ENCODE measurements around the gene SUPT5H. TPM values are rescaled to one million over a fixed set of nuclear protein-coding genes. Genes with fewer than 3 reads are reported as not detected.

The SUPT5H gene
- total and polyA plus RNA-seq, 2 of the 4 experiments (the other 2 are of a cell fraction) = 75.3 to 116 TPM

DNA sequence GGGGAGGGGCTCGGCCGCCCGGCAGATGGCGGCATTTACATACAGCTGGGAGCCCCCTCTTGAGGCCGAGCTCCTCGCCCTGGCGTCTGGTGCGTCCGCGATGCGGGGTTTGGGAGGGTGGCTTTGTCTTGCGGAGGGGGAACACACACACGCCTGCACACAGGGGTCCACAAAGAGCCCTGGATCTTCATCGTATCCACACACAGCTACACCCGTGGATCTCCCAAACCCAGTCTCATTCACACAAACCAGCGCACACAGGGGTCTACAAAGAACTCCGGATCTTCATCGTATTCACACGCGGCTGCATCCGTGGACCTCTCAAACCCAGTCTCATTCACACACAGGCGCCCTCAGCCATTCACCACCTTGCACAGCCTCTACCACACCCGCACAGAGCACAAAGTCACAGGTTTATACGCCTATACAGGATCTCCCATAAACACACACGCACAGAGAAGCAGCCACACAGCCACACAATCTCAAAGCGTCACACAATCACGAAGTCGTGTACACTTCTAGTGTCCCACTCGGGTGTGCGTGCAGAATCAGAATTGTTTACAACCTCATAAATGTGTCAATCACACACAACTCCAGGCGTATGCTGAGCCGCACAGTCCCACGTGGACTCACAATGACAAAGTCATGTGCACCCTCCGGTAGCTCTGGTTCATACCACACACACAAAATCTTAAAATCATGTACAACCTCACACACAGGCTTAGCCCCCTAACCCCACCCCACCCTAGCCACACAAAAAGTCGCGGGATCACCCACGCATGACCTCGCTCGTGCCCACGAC is 52.8 kb downstream of the SUPT5H start:
- 2% methylated on average over 23 of the region's 40 CpGs; no CpG with 5 or more reads in 1 of the 2 experiments for WGBS, 2 experiments (ENCODE audit: extremely low coverage in 2 of 2, insufficient read length in 1 of 2)
- dilution Hi-C loops (cut with HindIII; ENCODE audit: low sequenced_read_pairs, unreplicated experiment) = no loop called here

More for the DNA sequence above, 52.8 kb downstream of the SUPT5H start:
- H3K27me3 ChIP-seq (ENCODE audit: control insufficient read depth, insufficient read depth, low read length) = peaks cover 36% of the 10 kb centered on the region
- H3K9me1 ChIP-seq (ENCODE audit: insufficient read depth, low read length) = no peaks in the 10 kb centered on the region; the same call in 1 of the 2 replicates
- peak overlapping the region; percentile 24; the same call in 1 of the 2 replicates for H3K4me3 ChIP-seq (ENCODE audit: insufficient read depth, low read depth, low read length)
- H2BK15ac ChIP-seq (ENCODE audit: low read depth, low read length) = no peak overlapping the region
- ATAC-seq (ENCODE audit: low read depth) = peak; percentile 77
- no peak overlapping the region for H2BK120ac ChIP-seq (ENCODE audit: low read depth, low read length)
- no peaks in the 10 kb centered on the region for H3K36me3 ChIP-seq (ENCODE audit: control insufficient read depth, insufficient read depth, low read length)
- no peaks in the 10 kb centered on the region for H3K9me3 ChIP-seq (ENCODE audit: control insufficient read depth, insufficient read depth, low read length)
- H4K20me1 ChIP-seq (ENCODE audit: insufficient read depth, low read length) = no peaks in the 10 kb centered on the region
- H2AFZ ChIP-seq (replicated peaks; ENCODE audit: low read length, poor library complexity) = peak overlapping the region; percentile 85
- peak overlapping the region; percentile 28; the same call in 1 of the 2 replicates for H3K23ac ChIP-seq (ENCODE audit: low read depth, low read length)
- no peak overlapping the region for H2AK9ac ChIP-seq (replicated peaks; ENCODE audit: low read depth, low read length, poor library complexity)
- H3K4ac ChIP-seq (ENCODE audit: low read depth, low read length) = no peak overlapping the region
- no peak overlapping the region; a peak in 1 of 4 replicates for H4K8ac ChIP-seq (ENCODE audit: low read depth in 2 of 2, low read length in 2 of 2)
- no peak overlapping the region for H4K5ac ChIP-seq (ENCODE audit: low read depth, low read length)
- no peak overlapping the region for H4K91ac ChIP-seq (ENCODE audit: insufficient read depth, low read depth, low read length)
- H3K9ac ChIP-seq (ENCODE audit: low read depth, low read length) = no peak overlapping the region
- no peak overlapping the region for H2BK5ac ChIP-seq (ENCODE audit: low read depth, low read length, poor library complexity, severe bottlenecking)
- H3K79me1 ChIP-seq (ENCODE audit: low read depth in 1 of 2, low read length in 2 of 2) = no peaks in the 10 kb centered on the region
- CTCF ChIA-PET = interaction anchor here (0.5 to 1.1 kb wide), 4 partner anchors 25 to 57 kb away, joined by 3 to 5 read pairs (median 3); partner anchors contain the start of gene EID2B
- H3K56ac ChIP-seq (ENCODE audit: extremely low read depth, insufficient read depth, low read length) = no peak overlapping the region
- peak overlapping the region; percentile 89 for H3K4me2 ChIP-seq (ENCODE audit: low read depth, low read length)
- no peak overlapping the region for H2BK20ac ChIP-seq (ENCODE audit: low read depth, low read length)
- H3K18ac ChIP-seq (ENCODE audit: low read depth, low read length) = no peak overlapping the region
- in situ Hi-C loops (cut with MboI; ENCODE audit: low sequenced_read_pairs) (no loop called here), intact Hi-C loops (cut with micrococcal nuclease) (loop anchor here (5.0 kb wide), 2 partner anchors 34 to 174 kb away; partner anchors contain the start of gene EID2B)
- H2AK5ac ChIP-seq (ENCODE audit: low read depth, low read length) = 0 out of 2 replicates have a peak overlapping the region, but pooled peaks have one; percentile 2
- POLR2A ChIA-PET (ENCODE audit: unreplicated experiment) = no interaction called here
- BruUV-seq (replicated peaks) = no TSS peak
- no peak overlapping the region for H3K14ac ChIP-seq (replicated peaks; ENCODE audit: low read depth, low read length)
- H3K27ac ChIP-seq (ENCODE audit: insufficient read depth, low read length) = no peak overlapping the region
- peak; percentile 19 for DNase-seq
- TF ChIP-seq RAD21 (IDR thresholded peaks at IDR 0.05; ENCODE audit: low read length) (peak; percentile 39), CTCF (conservative IDR thresholded peaks at IDR 0.05; ENCODE audit: low read depth, low read length) (peak; percentile 49), MAZ (IDR thresholded peaks at IDR 0.05; ENCODE audit: borderline replicate concordance, low read depth, low read length) (peak; percentile 36; the same call in 1 of the 2 replicates), MAFK (IDR thresholded peaks at IDR 0.05; ENCODE audit: low read depth, low read length) (no peak)
- H3K4me1 ChIP-seq (ENCODE audit: control insufficient read depth, insufficient read depth, low read length) = peaks cover 3% of the 10 kb centered on the region; the same call in 1 of the 2 replicates
